Inflammatory macrophage (primary cell): ENCODE data around the gene TRAPPC12.

Experiments used
- DNase-seq, 2 donors: peaks; one replicate each; pipeline ENCODE4 v3.0.0-alpha.2; 2020 to 2022

TRAPPC12 gene

GRCh38 chr2:3409627-3410170, 30.2 kb downstream of the TRAPPC12 start:
- no peak for DNase-seq

DNA sequence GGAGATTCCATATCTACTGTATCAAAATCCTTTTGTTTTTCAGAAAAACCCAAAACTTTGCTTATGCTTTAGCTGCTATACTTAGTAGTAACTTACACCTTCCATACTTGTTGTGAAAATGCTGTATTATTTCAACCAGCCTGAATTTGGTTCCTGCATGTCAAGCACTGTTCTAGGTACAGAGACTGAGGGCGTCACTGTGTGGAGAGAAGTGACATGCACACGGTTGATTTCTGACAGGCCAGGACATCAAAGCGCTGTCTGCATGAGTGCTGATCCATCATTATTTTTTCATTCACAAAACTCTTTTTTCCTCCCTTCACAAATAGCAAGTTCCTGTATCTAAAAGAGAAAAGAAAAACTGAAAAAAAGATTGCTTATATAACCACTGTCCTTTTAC, 31.6 kb downstream of the TRAPPC12 start:
- no peak for DNase-seq

GRCh38 chr2:3413697-3414096, 34.2 kb downstream of the TRAPPC12 start:
- DNase-seq = no peak

DNA sequence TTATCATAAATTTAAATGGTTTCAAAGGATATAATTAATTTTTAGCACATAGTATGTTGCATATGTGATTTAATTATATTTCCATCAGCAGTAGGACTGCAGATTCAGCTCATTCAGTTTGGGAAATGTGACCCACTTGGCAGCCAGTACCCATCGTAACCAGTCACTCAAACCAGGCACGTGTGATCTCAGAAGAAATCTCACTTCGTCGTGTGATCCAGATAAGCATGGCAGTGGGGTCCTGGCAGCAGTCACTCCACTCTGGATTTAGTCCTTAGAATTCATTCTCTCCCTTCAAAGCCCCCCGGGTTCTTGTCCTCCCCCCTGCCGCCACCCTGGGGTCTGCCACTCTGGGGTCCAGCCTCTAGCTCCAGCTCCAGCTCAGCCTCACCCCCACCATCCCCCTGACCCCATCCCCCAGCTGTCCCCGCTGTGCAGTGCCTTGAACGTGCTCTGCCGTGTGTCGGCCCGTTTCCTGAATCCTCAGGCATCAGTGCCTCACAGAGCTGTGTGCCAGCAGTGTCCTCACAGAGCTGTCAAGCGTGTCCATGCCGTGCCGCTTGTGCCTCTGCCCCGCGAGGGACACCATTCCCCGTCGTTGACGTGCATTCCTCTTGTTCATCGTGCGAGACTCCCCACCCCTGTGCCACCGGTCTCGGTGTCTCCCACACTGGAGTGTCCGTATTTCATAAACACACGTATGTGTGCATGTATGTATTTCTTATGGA, 34.8 kb downstream of the TRAPPC12 start:
- no peak for DNase-seq

DNA sequence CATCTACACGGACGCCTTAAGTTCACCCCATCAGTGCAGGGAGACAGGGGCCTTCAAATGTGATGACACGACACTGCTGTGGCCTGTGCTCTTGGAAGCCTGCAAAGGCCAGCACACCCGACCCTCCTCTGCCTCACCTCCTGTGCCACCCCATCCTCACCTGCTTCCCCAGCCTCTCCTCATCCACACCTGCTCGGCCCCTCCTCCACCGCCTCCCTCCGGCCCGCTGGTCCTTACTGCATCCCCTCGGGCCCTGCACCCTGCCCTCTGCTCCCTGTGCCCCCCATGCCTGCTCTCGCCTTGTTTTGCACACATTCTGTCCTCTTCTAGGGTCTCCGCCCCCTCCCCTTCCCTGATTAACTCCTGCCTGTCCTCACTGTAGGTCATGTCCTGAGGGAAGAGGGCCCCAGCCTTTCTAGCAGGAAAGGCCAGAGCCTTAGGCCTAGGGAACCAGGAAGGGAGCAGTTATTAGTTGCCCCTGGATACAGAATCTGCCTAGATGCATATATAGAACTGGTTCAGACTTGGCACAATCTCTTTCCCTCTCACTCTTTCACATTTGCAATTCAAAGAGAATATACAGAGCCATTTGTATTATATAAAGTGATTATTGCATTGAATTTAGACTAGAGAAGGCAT, 39.4 kb downstream of the TRAPPC12 start:
- no peak for DNase-seq

- no peak for DNase-seq
Measured at GRCh38 chr2:3420076-3420768, 40.7 kb downstream of the TRAPPC12 start.

DNA sequence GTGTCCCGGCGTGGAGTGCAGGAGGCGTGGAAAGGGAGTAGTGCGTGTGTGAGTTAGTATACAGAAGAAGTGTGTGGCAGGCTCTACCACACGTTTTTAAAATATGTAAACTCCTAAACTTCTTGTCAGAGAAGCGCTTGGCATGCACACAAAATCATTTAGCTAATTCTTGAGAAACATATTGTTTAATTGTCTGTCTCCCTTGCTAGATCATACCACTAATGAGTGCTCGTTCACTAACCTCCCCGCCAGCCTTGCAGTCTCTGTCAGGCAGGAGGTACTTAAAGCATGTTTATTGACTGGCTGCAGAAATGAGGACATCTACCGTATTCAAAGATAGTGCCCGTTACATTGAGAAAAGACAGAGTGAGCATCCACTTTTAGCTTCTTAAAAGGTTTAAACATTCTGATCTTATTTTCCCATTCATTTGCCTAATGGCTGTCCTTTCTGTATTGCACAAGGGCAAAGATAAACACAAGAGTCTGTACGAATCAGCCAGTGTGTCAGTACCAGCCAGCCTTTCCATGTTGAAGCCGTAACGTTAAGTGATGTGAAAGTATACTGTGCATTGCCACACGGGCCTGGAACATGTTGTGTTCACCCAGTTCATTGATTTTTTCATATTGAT, 41.4 kb downstream of the TRAPPC12 start:
- no peak for DNase-seq

GRCh38 chr2:3421580-3421979, 42.1 kb downstream of the TRAPPC12 start:
- DNase-seq = no peak

- no peak for DNase-seq
Measured at GRCh38 chr2:3422161-3422779, 42.8 kb downstream of the TRAPPC12 start.

GRCh38 chr2:3423492-3424170, 44.1 kb downstream of the TRAPPC12 start:
- DNase-seq = peak; percentile 52 to 63

- no peak for DNase-seq
Measured at GRCh38 chr2:3424171-3424795, 44.8 kb downstream of the TRAPPC12 start.

- DNase-seq = no peak
Measured at GRCh38 chr2:3426615-3427014, 47.1 kb downstream of the TRAPPC12 start.

- DNase-seq = no peak
Measured at GRCh38 chr2:3427272-3427671, 47.8 kb downstream of the TRAPPC12 start.

- no peak for DNase-seq
Measured at GRCh38 chr2:3428577-3428976, 49.1 kb downstream of the TRAPPC12 start.

DNA sequence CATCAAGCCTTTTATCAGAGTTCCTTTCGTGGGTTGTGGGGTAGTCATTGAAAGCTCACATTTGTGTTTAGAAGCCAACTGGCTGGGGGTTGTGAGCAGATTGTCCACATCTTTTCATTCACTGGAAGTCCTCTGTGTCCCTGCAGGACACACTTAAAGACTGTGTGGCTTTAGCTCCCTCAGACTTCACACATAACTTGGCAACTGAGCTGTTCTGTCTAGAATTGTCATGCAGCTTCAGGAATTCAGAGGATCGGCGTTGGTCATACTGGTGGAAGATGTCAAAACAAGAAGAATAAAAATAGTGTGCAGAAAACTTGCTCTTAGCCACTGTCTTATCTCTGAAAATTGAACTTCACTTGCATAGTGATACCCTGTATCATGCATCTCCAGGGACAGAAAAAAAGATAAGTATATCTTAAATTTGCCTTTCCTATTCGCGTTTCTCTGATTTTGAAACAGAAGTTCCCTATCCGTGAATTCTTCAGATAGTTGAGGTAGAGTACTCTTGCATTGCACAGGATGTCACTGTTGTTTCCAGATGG, 49.6 kb downstream of the TRAPPC12 start:
- DNase-seq = no peak

GRCh38 chr2:3430172-3430571, 50.7 kb downstream of the TRAPPC12 start:
- DNase-seq = no peak

- DNase-seq = no peak
Measured at GRCh38 chr2:3430740-3431490, 51.4 kb downstream of the TRAPPC12 start.

DNA sequence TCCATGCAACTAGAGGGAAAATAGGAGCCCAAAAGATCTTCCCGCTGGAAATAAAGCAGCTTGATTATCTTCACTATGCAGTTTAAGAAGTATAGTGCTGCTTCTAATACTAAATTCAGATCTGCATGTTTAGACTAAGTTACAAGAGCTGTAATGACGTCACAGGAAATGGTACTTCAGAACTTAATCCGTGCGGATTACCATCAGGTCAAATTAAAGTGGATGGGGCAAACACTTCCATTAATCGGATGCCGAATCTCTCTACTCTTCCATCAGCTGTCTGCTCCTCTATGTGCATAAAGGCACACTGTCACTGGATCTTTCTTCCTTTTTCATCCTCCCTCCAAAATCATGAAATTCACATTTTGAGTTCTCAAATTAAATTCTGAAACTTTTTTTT, 52.6 kb downstream of the TRAPPC12 start:
- DNase-seq = no peak

GRCh38 chr2:3432693-3433338, 53.3 kb downstream of the TRAPPC12 start:
- no peak for DNase-seq

- no peak for DNase-seq
Measured at GRCh38 chr2:3433339-3433699, 53.8 kb downstream of the TRAPPC12 start.
